ENCODE results near the gene MVB12B. TPM values are rescaled to one million over a fixed set of nuclear protein-coding genes. Genes with fewer than 3 reads are reported as not detected.

The MVB12B gene
- total RNA-seq, 1 experiment from 2014 or later = not detected

- Histone ChIP-seq H3K36me3 (ENCODE audit: insufficient read depth, low read length) (no peaks in the 10 kb centered on the region), H3K79me2 (ENCODE audit: low read length) (no peaks in the 10 kb centered on the region), H4K20me1 (ENCODE audit: insufficient read depth, low read depth, low read length) (peaks cover 13% of the 10 kb centered on the region; the same call in 1 of the 2 replicates), H3K4me3 (ENCODE audit: low read length) (no peak overlapping the region), H3K4me1 (ENCODE audit: low read length) (peaks cover 17% of the 10 kb centered on the region), H2AFZ (ENCODE audit: low read length) (no peak overlapping the region), H3K27me3 (ENCODE audit: low read length) (no peaks in the 10 kb centered on the region), H3K27ac (ENCODE audit: low read length) (no peak overlapping the region), H3K4me2 (ENCODE audit: low read depth, low read length, poor library complexity, severe bottlenecking) (no peak overlapping the region), H3K9me2 (replicated peaks; ENCODE audit: insufficient read depth, low read length) (no peaks in the 10 kb centered on the region), H3K9ac (ENCODE audit: low read length) (no peak overlapping the region), H3K9me3 (ENCODE audit: low read length) (no peaks in the 10 kb centered on the region)
- DNase-seq = peak; percentile 82
Observed at GRCh38 chr9:126500600-126501382, 174.2 kb downstream of the MVB12B start.

- DNase-seq = no peak
- Histone ChIP-seq H3K4me2 (ENCODE audit: low read depth, low read length, poor library complexity, severe bottlenecking) (no peak overlapping the region), H3K27ac (ENCODE audit: low read length) (no peak overlapping the region), H3K9me2 (replicated peaks; ENCODE audit: insufficient read depth, low read length) (no peaks in the 10 kb centered on the region), H3K36me3 (ENCODE audit: insufficient read depth, low read length) (no peaks in the 10 kb centered on the region), H3K27me3 (ENCODE audit: low read length) (no peaks in the 10 kb centered on the region), H4K20me1 (ENCODE audit: insufficient read depth, low read depth, low read length) (peaks cover 13% of the 10 kb centered on the region; the same call in 1 of the 2 replicates), H3K9me3 (ENCODE audit: low read length) (no peaks in the 10 kb centered on the region), H3K79me2 (ENCODE audit: low read length) (no peaks in the 10 kb centered on the region), H3K4me3 (ENCODE audit: low read length) (no peak overlapping the region), H3K4me1 (ENCODE audit: low read length) (peaks cover 17% of the 10 kb centered on the region), H2AFZ (ENCODE audit: low read length) (no peak overlapping the region), H3K9ac (ENCODE audit: low read length) (no peak overlapping the region)
Observed at GRCh38 chr9:126501383-126502331, 175.0 kb downstream of the MVB12B start.

- H3K27ac ChIP-seq (ENCODE audit: low read length) = no peak overlapping the region
- H3K36me3 ChIP-seq (ENCODE audit: insufficient read depth, low read length) = no peaks in the 10 kb centered on the region
- no peak overlapping the region for H3K9ac ChIP-seq (ENCODE audit: low read length)
- H3K79me2 ChIP-seq (ENCODE audit: low read length) = no peaks in the 10 kb centered on the region
- peaks cover 17% of the 10 kb centered on the region for H3K4me1 ChIP-seq (ENCODE audit: low read length)
- no peak overlapping the region for H2AFZ ChIP-seq (ENCODE audit: low read length)
- no peaks in the 10 kb centered on the region for H3K9me3 ChIP-seq (ENCODE audit: low read length)
- no peaks in the 10 kb centered on the region for H3K9me2 ChIP-seq (replicated peaks; ENCODE audit: insufficient read depth, low read length)
- no peaks in the 10 kb centered on the region for H3K27me3 ChIP-seq (ENCODE audit: low read length)
- DNase-seq = no peak
- no peak overlapping the region for H3K4me3 ChIP-seq (ENCODE audit: low read length)
- no peak overlapping the region for H3K4me2 ChIP-seq (ENCODE audit: low read depth, low read length, poor library complexity, severe bottlenecking)
- peaks cover 13% of the 10 kb centered on the region; the same call in 1 of the 2 replicates for H4K20me1 ChIP-seq (ENCODE audit: insufficient read depth, low read depth, low read length)
Observed at GRCh38 chr9:126502417-126503332, 176.0 kb downstream of the MVB12B start.

DNA sequence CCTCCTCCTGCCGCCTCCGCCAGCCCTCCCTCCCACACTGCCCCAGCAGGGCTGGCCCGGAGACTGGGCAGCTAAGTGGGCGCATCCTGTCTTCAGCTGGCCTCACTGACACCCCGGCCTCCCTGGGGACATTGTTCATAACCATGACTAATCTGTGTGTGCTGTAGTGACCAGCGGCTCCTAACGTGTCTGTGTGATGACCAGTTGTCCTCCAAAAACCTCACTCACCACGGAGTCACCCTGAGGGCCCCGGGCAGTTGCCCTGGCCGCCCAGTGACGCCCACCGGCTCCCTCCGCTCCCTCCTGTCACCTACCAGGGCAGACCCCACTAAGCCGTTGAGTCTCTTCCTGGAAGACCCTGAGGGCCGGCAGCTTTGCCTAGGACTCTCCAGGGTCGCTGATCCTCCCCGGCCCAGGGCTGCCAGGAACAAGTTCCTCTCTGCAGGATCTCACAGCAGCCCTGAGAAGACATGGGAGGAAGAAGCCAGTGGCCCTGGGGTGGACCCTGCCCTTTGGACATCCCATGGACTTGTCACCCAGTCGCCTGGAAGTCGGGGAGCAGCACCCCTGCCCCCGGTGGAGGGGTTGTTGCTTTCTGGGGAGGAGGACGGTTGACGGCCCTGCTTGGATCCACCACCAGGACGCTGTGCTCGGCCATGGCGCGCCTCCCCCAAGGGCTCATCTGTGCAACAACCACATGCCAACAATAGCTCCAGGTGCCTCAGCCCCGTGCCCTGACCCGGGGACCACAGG is 176.9 kb downstream of the MVB12B start:
- Histone ChIP-seq H3K4me2 (ENCODE audit: low read depth, low read length, poor library complexity, severe bottlenecking) (peak overlapping the region; percentile 44), H3K79me2 (ENCODE audit: low read length) (no peaks in the 10 kb centered on the region), H3K9ac (ENCODE audit: low read length) (0 out of 2 replicates have a peak overlapping the region, but pooled peaks have one; percentile 10), H3K9me3 (ENCODE audit: low read length) (no peaks in the 10 kb centered on the region), H3K36me3 (ENCODE audit: insufficient read depth, low read length) (no peaks in the 10 kb centered on the region), H3K27me3 (ENCODE audit: low read length) (no peaks in the 10 kb centered on the region), H3K4me1 (ENCODE audit: low read length) (peaks cover 17% of the 10 kb centered on the region), H4K20me1 (ENCODE audit: insufficient read depth, low read depth, low read length) (peaks cover 13% of the 10 kb centered on the region; the same call in 1 of the 2 replicates), H3K9me2 (replicated peaks; ENCODE audit: insufficient read depth, low read length) (no peaks in the 10 kb centered on the region), H2AFZ (ENCODE audit: low read length) (no peak overlapping the region), H3K27ac (ENCODE audit: low read length) (no peak overlapping the region), H3K4me3 (ENCODE audit: low read length) (no peak overlapping the region; the same call in 1 of the 2 replicates)
- peak; percentile 61 for DNase-seq

GRCh38 chr9:126504086-126504976 is 177.7 kb downstream of the MVB12B start:
- no peak overlapping the region for H3K27ac ChIP-seq (ENCODE audit: low read length)
- no peaks in the 10 kb centered on the region for H3K9me3 ChIP-seq (ENCODE audit: low read length)
- no peaks in the 10 kb centered on the region for H3K9me2 ChIP-seq (replicated peaks; ENCODE audit: insufficient read depth, low read length)
- H3K27me3 ChIP-seq (ENCODE audit: low read length) = no peaks in the 10 kb centered on the region
- peaks cover 13% of the 10 kb centered on the region; the same call in 1 of the 2 replicates for H4K20me1 ChIP-seq (ENCODE audit: insufficient read depth, low read depth, low read length)
- no peaks in the 10 kb centered on the region for H3K79me2 ChIP-seq (ENCODE audit: low read length)
- H3K4me3 ChIP-seq (ENCODE audit: low read length) = no peak overlapping the region; the same call in 1 of the 2 replicates
- H3K9ac ChIP-seq (ENCODE audit: low read length) = 0 out of 2 replicates have a peak overlapping the region, but pooled peaks have one; percentile 10
- H2AFZ ChIP-seq (ENCODE audit: low read length) = no peak overlapping the region
- peaks cover 17% of the 10 kb centered on the region for H3K4me1 ChIP-seq (ENCODE audit: low read length)
- no peak for DNase-seq
- H3K36me3 ChIP-seq (ENCODE audit: insufficient read depth, low read length) = no peaks in the 10 kb centered on the region
- H3K4me2 ChIP-seq (ENCODE audit: low read depth, low read length, poor library complexity, severe bottlenecking) = peak overlapping the region; percentile 44

- H2AFZ ChIP-seq (ENCODE audit: low read length) = no peak overlapping the region
- H4K20me1 ChIP-seq (ENCODE audit: insufficient read depth, low read depth, low read length) = peaks cover 13% of the 10 kb centered on the region; the same call in 1 of the 2 replicates
- H3K9me2 ChIP-seq (replicated peaks; ENCODE audit: insufficient read depth, low read length) = no peaks in the 10 kb centered on the region
- peaks cover 14% of the 10 kb centered on the region for H3K4me1 ChIP-seq (ENCODE audit: low read length)
- H3K9me3 ChIP-seq (ENCODE audit: low read length) = no peaks in the 10 kb centered on the region
- no peak overlapping the region for H3K4me2 ChIP-seq (ENCODE audit: low read depth, low read length, poor library complexity, severe bottlenecking)
- no peaks in the 10 kb centered on the region for H3K79me2 ChIP-seq (ENCODE audit: low read length)
- H3K9ac ChIP-seq (ENCODE audit: low read length) = no peak overlapping the region
- H3K27ac ChIP-seq (ENCODE audit: low read length) = no peak overlapping the region
- H3K36me3 ChIP-seq (ENCODE audit: insufficient read depth, low read length) = no peaks in the 10 kb centered on the region
- H3K4me3 ChIP-seq (ENCODE audit: low read length) = no peak overlapping the region
- DNase-seq = no peak
- no peaks in the 10 kb centered on the region for H3K27me3 ChIP-seq (ENCODE audit: low read length)
Observed at GRCh38 chr9:126504977-126505455, 178.4 kb downstream of the MVB12B start.

Measured in Karpas-422 (cell line).